GM19351 (cell line): ENCODE results near the gene DIP2C.
A peak's percentile ranks its signal among the peaks of the same experiment; 100 is the strongest.
"Not testable (repeated sequence)": the region's sequence is repeated elsewhere in the genome, so short reads cannot be mapped to it uniquely, and the experiment has no call there.

Source experiments
- ATAC-seq: cut with Tn5 transposase; IDR thresholded peaks from one replicate; pipeline ENCODE4 v1.9.1; 2021; ENCODE audit warnings: mild to moderate bottlenecking, moderate library complexity; ENCODE audit not compliant: unreplicated experiment

DIP2C gene

DNA sequence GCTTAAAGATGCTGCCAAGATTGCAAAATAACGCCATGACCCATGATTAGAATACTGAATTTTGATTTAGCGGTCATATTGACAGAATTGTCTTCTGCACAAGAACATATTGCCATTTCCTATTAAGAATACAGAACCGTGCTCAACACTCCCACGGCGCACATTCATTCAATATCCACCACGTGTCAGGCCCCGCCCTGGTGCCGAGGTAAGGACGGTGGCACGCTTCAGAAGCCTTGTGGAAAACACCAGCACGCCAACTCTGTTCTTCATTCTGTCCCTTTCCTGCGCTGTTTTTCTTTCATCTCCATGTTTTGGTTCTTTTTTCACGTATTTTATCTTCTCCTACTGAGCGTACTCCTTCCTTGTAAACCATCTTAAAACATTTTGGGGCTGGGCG is 364.9 kb downstream of the DIP2C start:
- ATAC-seq, result no peak

DNA sequence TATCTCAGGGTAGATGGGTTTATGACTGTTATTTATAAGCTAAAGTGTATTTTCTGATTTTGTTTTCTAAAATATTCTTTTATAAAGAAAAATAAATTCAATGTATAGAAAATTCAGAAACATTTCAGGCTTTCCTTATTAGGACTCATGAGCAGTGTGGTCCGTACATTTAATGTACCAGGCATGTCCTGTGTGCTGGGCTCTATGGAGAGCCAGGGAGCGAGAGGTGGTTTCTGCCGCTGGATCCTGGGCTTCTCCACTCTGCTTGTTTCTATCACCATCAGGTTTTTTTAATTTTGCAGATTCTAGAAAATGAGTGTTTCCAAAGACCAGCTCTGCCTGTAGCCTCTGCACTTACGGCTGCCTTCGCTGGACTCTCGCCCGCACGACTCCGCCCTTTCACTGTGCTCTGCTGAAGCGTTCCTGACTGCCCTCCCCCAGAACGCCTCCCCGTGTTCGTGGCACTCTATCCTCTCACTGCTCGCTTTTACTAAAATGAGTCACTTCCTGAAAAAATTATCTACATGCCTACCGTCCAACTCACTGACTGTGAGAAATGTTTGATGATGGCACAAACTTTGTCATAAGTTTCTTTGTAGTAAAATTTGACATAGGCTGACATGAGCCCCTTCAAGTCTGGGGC is 365.7 kb downstream of the DIP2C start:
- peak; percentile 99 for ATAC-seq

DNA sequence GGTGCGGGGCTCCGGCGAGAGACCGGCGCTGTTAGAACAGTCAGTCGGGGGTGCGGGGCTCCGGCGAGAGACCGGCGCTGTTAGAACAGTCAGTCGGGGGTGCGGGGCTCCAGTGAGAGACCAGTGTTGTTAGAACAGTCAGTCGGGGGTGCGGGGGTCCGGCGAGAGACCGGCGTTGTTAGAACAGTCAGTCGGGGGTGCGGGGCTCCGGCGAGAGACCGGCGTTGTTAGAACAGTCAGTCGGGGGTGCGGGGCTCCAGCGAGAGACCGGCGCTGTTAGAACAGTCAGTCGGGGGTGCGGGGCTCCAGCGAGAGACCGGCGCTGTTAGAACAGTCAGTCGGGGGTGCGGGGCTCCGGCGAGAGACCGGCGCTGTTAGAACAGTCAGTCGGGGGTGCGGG is 366.4 kb downstream of the DIP2C start:
- ATAC-seq, result not testable (repeated sequence)

DNA sequence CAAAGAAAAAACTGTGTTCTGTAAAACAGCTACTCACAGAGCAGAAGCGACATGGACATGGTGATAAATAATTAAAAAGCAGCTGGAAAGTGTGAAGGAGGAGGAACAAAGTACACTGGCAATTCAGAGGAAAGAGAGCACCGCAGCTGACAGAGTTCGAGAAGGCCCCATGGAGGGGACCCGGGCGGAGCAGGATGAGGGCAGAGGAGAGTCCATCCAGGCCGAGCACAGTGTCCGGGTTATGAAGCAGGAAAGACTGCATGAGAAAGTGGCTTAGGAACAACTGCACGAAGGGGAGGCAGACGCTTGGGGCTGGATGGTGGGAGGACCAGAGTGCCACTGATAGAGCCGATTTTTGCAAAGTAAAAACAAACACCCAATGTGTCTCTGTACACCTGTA is 368.7 kb downstream of the DIP2C start:
- no peak for ATAC-seq

DNA sequence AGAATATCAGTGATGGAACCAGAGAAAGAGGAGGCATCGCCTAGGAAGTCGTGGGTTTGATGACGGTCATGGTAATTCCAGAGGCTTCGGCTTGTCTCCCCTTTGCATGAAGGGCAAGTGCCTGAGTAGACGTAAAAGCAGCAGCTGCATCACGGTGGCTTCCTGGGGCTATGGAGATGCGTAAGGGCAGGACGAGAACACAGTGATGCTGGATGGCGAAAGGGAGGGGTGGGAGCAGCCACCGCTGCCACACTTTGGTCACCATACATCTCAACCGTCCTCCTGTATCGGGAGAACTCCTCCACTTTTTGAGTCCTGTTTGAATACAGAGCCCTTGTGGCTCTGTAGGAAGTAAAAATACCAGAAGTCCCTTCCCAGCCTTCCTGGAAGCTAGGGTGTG is 371.5 kb downstream of the DIP2C start:
- no peak for ATAC-seq

DNA sequence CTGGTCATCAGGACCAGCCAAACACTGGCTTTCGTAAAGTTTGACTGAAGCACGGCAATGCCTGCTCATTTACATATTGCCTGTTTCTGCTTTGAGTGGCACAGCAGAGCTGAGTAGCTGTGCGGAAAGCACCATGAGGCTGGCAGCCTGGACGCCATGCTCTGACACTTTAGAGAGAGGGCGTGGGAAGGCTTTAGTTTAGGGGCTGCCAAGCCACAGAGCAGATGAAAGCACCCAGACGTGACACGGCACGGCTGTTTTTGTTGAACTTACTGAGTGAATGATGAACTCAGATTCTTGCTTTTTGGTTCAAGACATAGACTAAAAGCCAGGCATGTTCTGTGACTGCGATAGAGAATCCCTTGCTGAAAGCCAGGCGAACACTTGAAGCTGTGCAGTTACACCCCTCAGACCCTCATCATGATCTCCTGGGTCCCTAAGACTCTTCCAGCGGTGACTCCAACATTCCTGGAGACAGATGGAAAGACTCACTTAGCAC is 372.1 kb downstream of the DIP2C start:
- ATAC-seq, result peak; percentile 97

DNA sequence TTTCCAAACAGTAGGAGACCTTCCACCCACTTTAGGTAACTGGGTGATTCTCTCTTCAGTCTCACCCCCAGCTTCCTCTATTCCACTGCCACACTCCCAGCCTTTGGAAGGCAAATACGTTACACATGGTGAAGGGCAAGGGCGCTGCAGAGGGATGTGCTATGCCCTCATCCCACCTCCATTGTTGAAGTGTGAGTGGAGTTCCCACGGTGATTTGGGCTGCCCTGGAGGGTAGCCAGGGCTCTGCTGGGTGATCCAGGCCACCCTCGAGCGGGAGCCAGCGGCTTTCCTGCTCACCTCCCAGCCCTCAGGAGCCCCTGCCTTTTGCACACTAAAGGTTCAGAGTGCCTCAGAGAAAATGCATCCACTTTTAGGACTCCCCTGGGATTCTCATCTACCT is 373.1 kb downstream of the DIP2C start:
- no peak for ATAC-seq

DNA sequence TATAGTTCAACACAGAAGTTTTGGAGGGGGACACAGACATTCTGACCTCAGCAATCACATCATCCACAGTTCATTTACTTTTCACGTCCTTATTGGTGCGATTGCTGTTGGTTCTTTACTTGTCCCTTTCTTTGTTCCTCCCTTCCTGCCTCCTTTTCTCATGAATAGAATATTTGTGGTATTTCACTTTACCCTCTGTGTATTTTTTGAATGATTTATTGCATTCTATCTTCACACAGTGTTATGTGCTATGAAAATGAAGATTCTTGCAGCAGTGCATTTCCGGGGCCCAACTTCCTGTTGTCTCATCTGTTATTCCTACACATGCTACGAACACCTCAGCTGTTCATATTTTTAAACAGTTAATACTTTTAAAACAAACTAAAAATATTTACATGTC is 374.6 kb downstream of the DIP2C start:
- no peak for ATAC-seq

DNA sequence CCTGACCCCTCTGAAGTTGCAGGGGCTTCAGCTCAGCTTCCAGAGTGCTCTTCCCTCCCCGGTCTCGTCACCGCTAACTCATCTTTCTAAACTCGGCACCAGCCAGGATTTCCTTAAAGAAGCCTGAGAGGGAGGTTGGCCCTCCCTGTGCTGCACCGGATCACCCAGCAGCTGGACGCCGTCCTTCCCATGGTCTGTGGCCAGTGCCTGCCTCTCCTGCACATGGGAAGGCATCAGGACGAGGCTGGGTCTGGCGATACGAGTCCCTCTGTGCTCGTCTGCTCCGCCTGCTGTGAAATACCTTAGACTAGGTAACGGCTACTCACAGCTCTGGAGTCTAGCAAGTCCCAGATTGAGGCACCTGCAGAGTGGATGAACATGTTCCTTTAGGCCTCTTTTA is 375.1 kb downstream of the DIP2C start:
- no peak for ATAC-seq

DNA sequence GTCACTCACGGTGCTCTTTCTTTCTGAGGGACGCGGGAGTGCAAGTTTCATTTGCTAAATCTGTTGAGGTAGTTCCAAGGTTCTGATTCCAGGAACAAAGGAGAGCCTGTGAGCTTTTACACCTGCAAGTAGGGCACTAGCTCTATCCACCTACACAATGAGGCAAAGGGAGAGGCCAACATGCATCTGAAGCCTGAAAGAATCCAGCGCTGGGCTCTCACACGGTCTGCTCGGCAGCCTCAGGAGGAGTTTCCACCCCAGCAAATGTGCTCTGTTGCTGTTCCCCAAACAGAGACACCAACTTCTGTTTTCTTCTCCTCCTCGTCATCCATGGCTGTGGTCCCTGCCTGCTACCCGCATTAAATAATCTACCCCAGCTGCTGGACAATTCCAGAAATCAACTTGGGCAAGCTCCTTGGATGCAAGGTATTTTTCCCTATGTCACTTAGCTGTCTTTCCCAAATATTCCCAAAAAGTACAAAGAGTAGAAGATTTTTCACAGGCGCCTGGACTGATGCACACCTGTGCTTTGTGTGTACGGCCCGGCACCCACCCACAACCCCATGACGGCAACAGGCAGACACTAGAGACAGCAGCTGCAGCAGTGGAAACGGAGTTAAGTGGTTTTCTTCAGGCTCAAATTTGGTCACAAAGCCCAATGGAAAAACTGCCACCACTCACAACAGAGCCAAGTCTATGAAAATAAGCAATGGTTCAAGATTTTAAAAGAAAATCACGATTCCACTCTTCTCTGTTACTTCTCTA is 377.4 kb downstream of the DIP2C start:
- ATAC-seq, result no peak

DNA sequence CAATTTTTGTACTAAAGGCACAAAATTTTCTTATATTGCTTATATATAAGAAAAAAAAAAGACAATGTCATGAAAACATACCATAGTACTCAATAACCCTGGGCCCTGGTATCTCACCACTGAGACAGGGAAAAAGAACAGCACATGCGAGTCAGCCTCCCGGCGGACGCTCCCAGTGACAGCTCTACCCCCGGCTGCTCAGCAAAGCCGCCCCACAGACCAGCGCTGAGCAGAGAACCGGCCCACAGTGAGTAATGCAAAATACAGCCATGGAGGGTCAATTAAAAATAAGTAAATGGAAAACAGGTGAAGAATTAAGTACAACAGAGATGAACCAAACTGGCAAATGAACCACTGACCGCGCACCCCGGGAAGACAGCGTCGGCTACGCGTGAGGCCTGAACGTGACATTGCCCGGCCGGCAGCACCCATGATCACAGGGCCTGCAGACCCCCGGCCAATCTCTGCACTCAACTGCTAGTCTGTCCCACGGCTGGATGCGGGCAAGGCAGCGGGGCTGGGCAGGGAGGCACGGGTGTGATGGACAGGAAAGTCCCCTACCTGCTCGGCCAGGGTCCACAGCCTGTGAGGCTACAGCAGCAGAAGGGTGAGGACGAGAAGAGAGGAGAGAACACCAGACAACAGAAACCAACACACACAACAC is 378.4 kb downstream of the DIP2C start:
- ATAC-seq, result no peak

DNA sequence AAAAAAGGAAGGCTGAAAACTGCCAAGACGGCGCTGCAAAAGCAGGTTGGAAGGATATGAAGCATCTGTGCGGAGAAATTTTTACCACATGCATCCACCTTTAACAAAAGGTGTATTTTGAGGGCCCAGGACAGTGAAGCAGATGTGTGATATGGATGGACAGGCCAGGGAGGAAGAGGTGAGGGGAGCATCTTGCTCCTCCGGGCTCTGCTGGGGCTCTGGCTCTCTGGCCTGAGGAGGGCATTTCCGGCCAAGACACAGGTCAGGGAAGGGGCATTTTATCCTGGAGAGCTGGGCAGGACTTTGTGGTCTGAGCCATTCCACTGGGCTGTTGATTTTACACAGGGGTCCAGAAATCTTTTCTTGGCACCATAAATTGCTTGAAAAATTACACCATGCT is 379.1 kb downstream of the DIP2C start:
- ATAC-seq, result no peak

DNA sequence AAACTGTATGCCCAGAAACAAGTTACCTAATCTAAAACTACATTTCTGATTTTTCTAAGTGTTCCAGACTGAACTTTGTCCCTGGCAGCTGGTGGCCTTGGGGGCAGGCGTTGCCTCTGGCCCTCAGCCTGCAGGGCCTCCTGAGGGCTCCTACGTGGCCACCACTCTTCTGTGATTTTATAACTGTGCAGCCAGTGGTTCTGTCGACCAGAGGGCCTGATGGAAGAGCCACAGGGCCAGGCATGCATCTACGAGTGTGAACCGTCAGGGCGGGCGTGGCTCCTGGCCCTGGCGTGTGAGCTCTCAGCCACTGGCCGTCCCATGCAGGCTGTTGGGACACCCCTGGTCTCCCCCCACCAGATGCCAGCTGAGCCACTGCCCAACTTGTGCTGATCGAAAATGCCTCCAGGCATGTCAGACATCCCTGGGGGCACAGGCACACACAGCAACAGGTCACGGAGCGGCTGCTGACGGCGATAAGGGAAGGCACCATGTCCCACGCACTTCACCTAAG is 380.8 kb downstream of the DIP2C start:
- ATAC-seq, result no peak

DNA sequence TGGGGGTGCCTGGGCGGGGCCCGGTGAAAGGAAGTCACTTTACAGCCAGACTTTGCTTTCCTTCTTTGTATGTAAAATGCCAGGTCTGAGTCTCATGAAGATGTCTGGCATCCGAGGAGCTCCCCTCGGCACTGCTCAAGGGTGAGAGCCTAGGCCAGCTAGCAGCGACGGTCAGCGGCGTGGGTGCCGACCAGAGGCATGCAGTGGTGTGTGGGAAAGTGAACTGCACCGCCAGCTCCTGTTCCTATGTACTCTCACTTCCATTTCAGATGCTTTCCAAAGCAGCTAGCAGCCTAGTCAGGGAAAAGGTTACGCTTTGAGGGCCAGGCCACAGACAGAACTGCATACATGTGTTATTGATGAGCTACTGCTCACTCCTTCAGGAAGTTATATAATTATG is 381.4 kb downstream of the DIP2C start:
- ATAC-seq, result no peak

DNA sequence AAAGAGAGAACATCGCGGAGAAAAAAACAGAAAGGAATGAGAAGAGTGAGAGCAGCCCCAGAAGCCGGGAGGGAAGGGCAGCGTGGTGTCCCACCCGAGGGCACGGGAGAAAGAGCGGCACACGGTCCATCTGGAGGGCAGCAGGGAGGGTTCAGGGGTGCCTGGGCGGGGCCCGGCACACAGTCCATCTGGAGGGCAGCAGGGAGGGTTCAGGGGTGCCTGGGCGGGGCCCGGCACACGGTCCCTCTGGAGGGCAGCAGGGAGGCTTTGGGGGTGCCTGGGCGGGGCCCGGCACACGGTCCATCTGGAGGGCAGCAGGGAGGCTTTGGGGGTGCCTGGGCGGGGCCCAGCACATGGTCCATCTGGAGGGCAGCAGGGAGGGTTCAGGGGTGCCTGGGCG is 381.8 kb downstream of the DIP2C start:
- no peak for ATAC-seq

DNA sequence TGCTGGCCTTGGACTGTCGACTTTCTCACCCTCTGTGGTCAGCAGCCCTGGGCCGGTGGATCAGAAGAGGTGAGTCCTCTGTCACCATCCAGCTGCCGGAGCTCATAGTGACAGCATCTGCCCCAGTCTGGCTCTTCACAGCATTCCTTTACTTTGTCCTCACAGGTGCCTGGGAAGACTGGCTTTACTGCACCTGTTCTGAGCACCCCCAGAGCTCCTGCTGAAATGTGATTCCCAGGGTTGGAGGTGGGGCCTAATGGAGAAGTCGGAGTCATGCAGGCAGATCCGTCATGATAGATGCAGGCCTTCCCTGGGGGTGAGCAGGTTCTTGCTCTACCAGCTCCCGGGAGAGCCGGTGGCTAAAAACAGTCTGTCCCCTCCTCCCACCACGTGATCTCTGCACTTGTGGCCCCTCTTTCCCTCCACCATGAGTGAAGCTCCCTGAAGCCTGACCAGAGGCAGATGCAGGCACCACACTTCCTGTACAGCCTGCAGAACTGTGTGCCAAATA is 382.7 kb downstream of the DIP2C start:
- peak; percentile 45 for ATAC-seq

DNA sequence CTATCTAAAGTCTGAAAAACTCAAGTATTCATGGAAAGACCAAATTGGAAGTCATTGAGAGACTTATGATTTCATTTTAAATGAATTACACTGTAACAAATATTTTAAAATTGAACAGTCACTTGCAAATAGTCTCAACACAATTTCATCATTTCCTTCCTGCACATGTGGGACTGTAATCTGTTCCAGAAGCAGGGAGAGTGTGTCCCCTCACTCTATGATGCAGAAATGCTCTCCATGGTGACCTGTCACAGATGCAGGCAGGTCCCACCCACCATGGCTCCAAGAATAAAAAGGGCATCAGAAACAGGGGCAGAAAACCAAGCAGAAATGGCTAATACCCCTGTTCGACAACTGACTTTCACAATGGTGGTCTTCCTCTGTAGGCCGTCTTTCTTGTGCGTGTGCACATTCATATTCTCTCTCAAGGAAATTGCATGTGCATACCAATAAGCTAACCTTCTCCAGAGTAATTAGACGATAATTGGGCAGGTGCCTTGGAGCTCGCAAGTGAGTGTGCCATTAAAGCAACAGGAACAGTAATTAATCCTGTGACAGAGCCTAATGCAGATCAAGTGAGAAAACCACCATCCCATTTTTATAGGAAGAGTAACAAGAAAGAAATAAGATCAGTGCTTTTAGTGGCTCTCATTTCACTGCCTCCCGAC is 383.3 kb downstream of the DIP2C start:
- no peak for ATAC-seq

DNA sequence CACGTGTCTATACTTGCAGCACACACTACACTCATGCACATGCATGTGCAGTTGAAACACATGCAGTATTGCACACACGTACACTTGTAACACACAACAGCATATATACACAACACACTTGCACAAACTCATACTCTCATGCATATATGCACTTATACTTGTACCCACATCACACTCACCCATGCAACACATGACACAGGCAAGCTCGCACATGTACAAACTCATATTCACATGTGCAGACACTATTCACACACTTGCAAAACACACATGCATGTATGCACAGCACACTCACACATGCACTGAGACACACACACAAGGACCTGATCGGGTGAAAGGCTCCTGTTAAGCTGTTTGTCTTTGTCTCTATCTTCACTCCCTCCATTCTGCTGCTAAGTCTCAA is 384.4 kb downstream of the DIP2C start:
- no peak for ATAC-seq

DNA sequence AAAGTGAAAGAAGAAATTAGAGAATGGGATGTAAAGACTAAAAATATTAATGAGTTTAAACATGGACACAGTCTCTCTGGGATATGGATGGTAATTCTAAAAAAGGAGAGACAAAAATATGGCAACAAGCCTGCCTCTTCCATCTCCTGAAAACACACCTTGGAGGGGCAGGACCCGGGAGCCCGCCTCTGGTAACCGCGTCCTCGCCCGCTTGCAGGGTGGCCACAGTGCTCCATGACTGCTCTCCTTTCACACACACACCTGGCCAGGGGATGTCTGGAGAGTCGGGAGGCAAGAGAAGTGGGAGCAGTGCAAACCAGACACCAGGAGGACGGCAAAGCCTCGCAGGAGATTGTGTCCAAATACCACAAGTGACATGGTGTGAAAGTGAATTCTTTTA is 387.9 kb downstream of the DIP2C start:
- ATAC-seq, result no peak

DNA sequence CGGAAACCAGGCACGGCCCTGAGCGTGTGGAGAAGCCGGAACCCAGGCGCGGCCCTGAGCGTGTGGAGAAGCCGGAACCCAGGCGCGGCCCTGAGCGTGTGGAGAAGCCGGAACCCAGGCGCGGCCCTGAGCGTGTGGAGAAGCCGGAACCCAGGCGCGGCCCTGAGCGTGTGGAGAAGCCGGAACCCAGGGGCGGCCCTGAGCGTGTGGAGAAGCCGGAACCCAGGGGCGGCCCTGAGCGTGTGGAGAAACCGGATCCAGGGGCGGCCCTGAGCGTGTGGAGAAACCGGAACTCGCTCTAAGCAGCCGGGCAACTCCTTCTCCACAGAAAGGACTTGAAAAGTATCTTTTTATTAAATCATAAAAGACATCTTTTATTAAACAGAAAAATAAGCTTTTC is 388.9 kb downstream of the DIP2C start:
- not testable (repeated sequence) for ATAC-seq

DNA sequence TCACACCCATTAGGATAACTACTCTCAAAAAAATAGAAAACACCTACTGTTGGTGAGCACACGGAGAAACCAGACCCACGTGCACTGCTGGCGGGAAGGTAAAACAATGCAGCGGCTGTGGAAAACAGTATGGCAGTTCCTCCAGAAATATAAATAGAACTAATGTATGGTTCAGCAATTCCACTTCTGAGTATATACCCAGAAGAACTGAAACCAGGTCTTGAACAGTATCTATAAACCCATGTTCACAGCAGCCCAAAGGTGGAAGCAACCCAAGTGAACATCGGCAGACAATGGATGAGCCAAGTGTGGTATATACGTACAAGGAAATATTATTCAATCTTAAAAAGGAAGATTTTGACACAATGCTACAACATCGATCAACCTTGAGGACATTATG is 389.5 kb downstream of the DIP2C start:
- ATAC-seq, result peak; percentile 91
